NCI-H1092 treated with DMSO at 0.1 percent for 48 hours (cell line): ENCODE results near the gene CAV3.

Experiments used
- DNase-seq: peaks from one replicate; lab custom pipeline; 2025; lab: John Stamatoyannopoulos, UW

CAV3 gene

DNA sequence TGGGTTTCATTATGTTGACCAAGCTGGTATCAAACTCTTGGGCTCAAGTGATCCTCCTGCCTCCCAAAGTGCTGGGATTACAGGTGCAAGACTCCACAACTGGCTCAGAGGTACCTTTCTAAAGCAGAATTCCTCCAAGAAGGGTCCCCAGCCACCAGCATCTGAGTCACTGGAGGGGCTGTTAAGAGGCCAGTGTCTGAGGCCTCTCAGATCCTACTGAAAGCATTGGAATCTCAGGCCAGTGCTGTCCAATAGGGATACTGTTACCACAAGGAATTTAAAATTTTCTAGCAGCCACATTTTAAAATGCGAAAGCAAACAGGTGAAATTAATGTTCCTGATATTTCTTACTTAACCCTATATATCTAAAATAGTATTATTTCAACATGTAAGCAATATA, 1.3 kb downstream of the CAV3 start:
- DNase-seq, result no peak

DNA sequence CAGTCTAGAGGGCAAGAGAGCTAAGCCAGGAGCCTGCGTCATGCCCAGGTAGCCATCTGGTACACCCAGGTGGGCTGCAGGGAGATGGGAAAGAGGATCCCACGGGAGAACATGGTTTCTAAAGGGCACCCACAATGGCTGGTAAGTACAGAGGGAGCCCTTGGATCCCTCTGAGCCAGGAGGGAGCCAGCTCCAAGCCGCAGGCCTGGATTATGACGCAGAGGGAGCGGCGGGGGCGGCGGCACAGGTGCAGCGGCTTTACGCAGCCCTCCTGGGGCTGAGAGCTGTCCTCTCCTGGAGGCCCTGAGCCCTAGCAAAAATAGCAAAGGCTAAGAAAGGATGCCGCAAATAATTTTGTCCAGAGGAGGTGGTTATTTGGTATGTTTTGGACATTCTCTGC, 2.8 kb downstream of the CAV3 start:
- DNase-seq, result no peak

DNA sequence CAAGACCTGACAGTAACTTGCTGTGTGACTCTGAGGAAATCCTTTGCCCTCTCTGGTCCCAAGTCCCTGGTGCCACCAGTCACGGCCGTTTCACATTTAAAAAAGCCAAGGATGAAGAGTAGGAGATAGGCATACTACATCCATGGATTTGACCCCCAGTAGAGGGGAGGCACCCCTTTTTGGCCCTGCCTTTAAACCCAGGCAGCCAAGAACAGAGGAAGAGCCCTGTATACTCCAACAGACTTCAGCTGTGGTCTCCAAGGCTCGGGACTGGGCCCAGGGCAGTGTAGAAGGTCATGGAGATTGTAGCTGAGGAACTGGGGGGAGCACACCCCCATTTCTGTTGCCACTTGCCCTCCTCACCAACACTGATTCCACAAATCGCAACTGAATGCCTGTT, 3.7 kb downstream of the CAV3 start:
- DNase-seq, result no peak

DNA sequence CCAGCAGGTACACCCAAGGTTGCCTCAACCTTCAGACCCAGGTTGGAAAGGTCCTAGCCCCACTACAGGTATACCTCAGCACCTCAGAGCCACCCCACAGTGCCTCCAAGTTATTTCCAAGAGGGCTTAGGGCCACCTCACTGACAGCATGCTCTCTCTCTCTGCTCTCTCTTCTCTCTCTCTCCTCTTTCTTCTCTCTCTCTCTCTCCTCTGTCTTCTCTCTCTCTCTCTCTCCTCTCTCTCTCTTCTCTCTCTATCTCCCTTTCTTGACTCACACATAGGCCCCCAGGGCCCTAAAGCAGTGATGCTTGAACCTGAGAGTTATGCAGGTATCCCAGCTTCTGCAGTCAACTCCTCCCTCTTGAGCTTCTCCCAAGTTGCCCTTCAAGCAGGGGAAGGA, 4.2 kb downstream of the CAV3 start:
- no peak for DNase-seq

DNA sequence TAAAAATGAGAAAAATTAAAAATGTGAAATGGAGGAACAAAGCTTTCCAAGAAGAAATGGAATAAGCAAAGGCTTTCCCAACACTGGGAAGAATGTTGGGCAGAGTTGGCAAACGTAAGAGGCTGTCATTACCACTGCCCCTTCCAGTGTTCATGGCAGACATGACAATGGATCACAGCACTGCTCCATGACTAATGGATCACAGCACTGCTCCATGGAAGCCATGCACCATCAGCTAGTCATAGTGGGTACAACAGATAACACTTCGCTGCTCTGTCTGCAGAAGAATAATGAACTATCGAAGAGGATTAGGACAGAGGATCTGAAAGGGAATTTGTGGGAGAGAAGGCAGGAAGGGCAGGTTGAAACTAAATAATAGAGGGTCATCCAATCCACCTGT, 5.0 kb downstream of the CAV3 start:
- DNase-seq, result no peak

DNA sequence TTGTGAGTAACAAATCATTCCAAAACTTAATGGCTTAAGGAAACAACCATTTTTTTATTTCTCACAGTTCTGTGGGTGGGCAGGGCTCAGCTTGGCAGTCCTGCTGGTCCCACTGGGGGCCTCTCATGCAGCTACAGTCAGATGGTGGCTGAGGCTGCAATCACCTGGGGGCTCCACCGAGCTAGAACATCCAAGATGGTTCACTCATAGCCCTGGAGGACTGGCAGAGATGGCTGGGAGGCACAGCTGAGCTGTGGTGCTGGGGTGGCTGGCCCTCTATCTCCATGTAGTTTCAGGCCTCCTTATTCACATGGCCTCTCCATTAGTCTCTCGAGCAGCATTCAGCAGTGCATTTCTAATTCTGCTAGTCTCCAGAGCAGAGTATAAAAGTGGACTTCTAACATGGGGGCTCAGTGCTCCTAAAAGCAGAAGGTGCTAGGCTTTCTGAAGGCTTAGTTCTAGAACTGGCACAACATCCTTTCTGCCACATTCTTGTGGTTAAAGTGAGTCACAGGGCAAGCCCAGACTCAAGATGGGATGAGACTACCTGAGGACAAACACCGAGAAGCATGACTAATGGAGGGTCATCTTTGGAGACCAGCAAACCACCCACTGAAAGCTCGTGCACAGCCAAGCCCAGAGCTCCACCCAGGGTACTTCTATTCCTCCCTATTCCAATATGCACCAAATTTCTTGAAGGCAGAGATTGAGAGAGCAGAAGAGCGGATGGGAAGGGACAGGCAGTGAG, 6.3 kb downstream of the CAV3 start:
- no peak for DNase-seq

DNA sequence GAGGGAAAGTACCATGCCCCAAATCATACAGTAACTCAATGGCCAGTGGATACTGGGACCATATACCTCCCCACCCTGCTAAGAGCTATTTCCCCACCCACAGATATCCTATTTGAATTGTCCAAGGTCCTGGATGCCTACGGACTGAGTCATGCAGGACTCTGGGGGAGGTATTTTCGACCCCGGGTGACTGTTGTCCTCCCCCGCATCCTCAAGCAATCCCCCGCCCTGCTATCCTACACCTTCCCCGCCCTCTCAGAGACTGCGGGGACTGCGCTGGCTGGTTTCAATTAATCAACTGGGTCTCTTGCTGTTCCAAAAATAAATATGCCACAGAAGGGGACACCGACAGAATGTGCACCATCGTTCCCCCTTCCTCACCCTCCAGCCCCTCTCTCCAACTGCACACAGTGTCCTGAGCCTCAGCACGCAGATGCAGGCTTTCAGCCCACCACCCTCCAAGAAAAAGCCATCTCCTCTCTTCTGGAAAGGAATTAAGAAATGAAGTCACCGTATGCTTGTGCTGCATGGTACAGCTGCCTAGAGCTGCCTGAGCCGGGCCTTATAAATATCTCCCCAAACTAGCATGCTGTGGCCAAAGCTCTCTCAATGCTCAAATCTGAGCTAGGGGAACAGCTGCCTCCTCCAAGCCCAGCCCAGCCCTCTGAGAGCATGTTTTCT, 8.1 kb downstream of the CAV3 start:
- no peak for DNase-seq

DNA sequence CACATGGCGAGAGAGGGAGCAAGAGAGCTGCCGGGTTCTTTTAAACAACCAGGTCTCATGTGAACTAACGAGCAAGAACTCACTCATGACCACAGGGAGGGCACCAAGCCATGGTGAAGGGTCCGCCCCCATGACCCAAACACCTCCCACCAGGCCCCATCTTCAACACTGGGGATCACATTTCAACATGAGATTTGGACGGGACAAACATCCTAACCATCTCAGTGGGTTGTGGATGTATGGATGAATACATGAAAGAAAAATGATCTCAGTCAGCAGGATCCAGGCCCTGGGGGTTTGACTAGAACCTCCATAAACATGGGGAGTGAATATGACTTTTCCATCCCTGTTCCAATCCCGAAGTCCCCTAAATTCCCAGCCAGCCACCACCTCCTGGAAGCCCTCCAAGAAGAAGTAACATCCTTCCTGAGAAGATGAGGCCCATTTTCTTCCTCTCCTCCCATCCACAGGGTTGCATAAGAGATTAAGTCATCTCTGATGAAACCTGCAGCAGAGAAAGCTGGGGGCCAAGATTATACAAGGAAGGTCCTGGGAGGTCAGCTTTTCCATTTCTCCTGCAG, 9.5 kb downstream of the CAV3 start:
- no peak for DNase-seq

DNA sequence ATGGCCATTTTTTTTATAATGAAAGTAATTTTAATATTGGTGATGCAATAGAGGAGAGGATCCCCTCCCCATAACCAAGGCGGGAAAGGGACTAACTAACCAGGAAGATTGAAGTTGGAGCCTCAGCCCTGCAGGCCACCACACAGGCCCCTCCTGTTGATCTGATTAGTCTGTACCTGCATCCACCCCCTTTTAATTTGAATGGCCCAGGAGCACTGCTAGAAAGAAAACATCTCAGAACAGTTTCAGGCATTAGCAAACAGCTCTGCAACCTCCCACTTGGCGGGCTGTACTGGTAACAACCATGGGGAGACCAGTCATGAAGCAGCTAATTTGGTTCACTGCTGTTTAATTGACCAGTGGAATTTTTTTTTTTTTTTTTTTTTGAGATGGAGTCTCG, 10.3 kb downstream of the CAV3 start:
- DNase-seq, result no peak

DNA sequence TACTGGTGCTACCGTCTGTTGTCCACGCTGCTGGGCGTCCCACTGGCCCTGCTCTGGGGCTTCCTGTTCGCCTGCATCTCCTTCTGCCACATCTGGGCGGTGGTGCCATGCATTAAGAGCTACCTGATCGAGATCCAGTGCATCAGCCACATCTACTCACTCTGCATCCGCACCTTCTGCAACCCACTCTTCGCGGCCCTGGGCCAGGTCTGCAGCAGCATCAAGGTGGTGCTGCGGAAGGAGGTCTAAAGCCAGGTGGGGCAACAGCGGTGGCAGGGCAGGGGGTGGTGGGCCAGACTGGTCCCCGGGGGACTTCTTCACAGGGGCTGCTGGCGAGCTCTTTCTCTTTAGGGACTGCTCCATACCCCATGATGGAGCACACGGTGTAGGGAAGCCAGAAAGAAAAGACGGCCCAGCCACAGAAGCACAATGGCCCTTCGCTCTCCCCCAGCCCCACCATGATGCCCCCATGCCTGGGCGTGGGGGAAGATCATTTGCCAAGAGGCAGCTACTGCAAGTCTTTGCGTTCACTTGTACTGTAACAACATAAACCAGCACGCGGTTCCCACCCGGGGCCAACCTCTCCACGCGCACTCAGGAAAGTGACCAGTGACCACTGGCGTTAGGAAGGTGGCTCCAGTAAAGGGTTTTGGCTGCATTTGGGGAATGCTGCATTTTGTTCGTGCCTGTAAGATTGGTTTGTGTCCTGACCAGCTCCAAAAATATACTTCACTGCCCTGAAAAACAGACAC, 12.2 kb downstream of the CAV3 start:
- DNase-seq, result no peak

DNA sequence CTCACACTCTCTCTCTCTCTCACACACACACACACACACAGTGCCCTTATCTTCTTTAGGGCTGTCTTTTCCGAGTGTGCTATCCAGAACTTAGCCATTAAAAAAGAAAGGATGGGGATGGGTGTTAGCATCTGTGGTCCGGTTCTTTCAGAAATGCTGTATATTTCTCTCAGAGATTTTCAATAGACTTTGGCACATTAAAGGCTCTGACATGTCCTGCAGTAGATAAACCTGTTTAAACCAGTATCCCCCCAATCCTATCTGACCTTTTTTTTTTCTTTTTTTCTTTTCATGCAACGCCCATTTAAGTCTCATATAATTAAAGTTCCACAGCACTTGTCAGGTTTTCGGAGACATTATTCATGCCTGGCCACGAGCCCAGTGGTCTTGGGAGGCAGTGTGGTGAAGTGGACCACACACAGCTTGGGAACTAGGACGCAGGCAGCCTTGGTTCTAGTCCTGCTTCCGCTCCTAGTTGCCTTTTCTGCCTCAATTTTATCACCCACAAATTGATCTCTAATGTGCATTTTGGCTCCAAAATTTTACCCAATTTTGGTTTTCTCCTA, 13.3 kb downstream of the CAV3 start:
- DNase-seq, result no peak

DNA sequence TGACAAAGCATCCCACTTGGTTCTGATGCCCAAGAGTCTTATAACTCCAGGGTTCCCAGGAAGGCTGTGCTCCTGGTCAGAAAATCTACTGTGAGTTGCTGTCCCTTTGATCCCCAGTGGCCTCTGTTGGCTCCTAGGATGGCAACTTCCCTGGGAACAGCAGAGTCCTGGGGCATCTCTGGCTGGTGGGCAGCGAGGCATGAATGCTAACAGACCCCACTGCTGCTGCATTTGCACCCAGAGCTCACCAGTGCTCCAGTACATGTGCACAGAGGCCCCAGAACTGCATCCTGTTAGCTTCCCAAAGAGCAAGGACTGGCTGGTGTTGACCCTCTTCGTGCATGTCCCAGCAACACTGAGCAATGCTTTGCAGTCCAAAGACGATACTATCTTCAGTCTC, 15.7 kb downstream of the CAV3 start:
- no peak for DNase-seq

DNA sequence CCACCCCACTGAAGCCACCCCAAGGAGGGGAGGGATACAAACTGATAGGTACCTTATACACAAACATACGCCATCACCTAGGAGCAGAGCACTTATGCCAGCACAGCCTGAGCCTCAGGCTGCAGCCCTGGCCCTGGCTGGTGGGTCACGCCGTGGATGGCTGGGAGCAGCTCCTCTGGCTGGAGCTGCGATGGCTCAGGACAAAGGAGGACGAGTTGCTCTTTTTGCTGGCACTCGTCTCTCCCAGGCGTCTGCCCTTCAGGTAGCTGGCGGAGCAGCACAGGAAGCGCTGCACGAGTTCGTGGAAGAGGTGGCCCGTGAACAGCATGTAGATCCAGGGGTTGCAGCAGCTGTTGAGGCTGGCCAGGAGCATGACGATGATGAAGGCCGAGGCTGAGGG, 19.2 kb downstream of the CAV3 start:
- no peak for DNase-seq

DNA sequence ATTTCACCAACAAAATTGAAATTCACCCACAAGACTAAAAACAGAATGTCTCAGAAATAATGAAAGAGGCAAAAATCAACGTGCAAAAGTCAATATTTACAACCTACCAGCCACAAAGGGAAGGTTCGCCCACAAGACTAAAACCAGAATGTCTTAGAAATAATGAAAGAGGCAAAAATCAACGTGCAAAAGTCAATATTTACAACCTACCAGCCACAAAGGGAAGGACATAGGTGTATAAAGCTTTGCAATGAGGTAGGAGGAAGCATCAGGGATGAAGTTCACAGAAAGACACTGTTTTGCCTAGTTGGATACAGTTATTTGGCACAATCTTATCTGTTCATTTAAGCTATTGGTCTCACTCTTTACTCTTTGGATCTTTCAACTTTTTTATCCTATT, 21.5 kb downstream of the CAV3 start:
- no peak for DNase-seq

DNA sequence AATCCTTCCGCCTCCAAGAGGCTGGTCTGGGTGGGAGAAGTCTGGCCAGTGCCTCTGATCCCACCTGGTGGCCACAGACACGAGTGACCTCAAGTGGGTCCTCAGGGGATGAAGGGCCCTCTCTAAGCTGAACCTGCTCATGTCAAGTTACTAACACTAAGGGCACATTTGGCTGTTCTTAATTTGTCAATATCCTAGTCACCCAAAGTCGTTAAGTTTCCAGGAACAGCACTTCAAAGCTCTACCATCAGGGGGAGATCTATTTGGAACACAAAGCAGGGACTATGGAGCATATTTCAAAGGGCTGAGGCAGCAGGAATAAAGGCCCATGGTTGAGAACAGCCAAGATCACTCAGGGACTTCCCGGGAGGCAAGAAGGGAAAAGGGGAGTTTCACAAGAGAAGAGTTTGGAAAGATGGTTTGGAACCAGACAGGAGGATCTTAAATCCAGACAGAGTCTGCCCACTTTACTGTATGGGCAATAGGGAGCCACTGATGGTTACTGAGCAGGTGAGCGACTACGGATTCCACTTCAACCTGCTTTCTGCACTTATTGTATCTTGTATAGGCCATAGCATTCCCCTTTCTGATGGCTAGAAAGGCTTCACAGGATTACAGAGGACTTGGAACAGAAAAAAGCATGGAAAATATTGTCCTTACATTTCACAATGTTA, 22.1 kb downstream of the CAV3 start:
- no peak for DNase-seq

DNA sequence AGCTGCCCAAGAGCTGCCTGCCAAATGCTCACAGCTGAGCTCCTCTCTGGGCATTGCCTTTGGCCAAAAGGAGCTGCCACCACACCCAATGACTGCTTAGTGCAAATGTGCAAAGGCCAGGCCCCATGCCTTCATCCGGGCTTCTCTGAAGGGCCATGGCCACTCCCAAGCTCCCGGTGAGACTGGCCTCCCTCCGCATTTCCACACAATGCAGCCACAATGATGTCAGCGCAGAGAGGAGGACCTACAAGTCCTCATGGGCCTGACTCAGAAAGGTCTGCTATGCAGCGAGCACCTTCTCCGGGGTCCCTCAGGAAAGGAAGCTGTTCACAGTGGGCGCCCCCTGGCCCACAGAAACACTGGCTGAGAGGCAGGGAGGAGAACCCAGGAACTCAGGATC, 23.1 kb downstream of the CAV3 start:
- no peak for DNase-seq

DNA sequence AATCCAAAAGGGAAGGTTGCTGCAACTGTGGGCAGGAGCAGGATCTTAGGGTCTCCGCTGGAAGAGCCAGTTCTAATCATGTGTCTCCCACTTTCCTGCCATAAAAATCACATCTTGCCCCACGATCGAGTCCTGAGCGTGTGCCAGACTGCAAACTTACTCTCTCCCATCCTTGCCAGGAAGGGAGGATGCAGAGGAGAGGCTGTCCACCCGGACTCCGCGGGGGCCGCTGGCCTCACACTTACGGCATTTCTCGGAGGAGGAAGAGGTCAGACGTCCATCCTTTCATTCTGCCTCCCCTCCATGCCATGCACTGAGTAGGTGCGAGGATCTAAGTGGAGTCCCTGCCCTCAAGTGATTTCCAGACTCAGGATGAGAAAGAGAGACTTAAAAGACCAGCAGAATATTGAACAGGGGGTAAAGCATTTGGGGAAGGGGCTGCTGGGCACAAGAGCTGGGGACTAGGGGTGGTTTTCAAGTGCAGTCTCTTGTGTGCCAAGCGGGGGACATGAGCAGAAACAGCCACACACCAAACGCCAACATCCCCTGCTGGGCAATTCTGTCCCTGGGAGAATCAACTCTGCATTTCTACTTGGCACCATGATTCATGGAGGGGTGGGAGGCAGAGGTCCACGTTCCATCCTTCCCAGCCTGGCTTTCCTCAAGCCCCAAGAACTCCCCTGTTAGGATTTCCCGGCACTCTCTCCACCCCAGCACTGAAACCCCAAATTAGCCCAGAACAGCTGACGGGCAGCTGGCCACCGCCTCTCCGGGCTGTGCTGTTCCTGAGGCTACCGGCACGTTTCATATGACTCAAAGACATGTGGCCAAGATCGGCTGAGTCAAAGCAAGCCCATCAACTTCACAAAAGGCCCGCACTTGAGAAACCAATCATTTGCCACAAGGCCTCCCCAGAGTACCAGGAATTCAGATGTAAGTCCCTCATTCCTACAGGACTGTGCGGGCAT, 24.2 kb downstream of the CAV3 start:
- DNase-seq, result no peak

DNA sequence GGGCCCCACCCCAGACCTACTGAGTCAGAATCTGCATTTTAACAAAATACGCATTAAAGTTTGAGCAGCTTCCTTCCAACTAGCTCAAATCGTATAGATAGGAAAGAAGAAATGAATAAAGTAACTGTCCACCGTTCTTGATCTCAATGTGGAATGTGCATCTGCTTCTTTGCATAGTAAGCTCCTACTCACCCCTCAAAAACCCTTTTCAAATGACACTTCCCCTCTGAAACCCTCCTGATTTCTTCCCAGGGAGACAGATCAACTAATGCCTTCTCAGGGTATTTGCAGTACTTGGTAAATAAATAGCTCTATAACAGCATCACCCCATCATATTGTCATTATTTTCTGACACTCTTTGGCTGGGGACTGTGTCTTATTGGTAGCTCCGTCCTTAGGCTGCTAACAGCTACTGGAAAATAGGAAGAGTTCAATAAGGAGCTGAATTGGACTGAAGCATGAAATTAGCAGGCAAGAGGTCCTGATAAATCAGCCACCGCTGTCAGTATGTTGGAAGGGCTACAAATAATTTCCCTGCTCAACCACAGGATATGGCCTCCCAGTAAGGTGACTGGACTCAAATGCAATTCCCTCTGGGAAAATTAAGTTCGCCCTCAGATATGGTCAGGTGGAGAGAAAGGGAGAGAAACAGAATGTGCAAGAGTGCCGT, 25.6 kb downstream of the CAV3 start:
- DNase-seq, result no peak

DNA sequence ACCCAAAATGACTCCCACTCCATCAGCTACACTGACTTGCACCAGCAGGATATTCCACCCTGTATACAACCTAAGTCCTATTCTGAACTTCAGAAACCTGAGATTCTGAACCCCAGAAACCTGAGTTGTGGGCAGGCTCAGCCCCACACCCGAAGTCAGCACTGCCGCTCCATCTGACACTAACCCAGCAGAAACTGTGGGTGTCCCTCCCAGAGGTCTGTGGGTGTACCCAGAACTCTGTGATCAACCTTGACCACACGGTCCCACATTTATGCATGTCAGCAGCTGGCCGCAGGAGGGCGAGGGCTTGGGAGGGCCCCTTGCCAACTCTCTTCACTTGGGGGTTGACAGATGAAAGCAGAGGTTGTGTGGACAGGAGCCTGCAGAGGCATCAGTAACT, 26.5 kb downstream of the CAV3 start:
- DNase-seq, result no peak

DNA sequence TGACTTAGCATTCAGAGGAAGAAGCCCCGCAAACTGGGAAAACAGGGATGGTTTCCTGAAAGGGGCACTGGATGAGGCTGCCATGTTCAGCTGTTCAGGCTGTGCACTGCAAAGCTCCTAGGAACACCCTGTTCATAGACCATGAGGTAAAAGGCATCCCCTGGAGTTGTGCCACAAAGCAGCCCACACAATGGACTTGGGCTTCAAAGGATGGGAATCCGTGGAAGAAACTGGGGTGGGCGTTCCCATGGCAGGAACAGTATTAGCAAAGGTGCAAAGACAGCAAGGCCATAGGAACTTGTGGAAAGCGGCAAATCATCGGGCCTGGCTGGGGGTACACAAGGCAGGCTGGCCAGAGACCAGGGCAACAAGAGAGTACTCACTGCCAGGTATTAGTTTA, 26.9 kb downstream of the CAV3 start:
- DNase-seq, result no peak
